GM12874 (cell line): ENCODE measurements around the gene PSAPL1.

ENCODE experiments used
- CTCF ChIP-seq: IDR thresholded peaks from 2 replicates; pipeline ENCODE4 v1.5.1; 2011; ENCODE audit warnings: low read depth, mild to moderate bottlenecking, control low read depth, low read length, moderate library complexity; ENCODE audit not compliant: insufficient read depth

The PSAPL1 gene

GRCh38 chr4:7416745-7417432 lies 17.8 kb downstream of the PSAPL1 start:
- TF ChIP-seq CTCF, result no peak

- TF ChIP-seq CTCF, result no peak
These were observed 18.6 kb downstream of the PSAPL1 start for GRCh38 chr4:7415927-7416686.

GRCh38 chr4:7414736-7415510 lies 19.8 kb downstream of the PSAPL1 start:
- TF ChIP-seq CTCF, result no peak

GRCh38 chr4:7414046-7414445 lies 20.7 kb downstream of the PSAPL1 start:
- TF ChIP-seq CTCF, result no peak

- TF ChIP-seq CTCF, result no peak
These were observed 22.2 kb downstream of the PSAPL1 start for GRCh38 chr4:7412554-7412912.

GRCh38 chr4:7411896-7412553 lies 22.7 kb downstream of the PSAPL1 start:
- no peak for TF ChIP-seq CTCF

- no peak for TF ChIP-seq CTCF
These were observed 23.2 kb downstream of the PSAPL1 start for GRCh38 chr4:7411491-7411890.
